IMR-90 (cell line): ENCODE data around the gene SNED1.
A peak's percentile ranks its signal among the peaks of the same experiment; 100 is the strongest.

Experiments
- CTCF ChIP-seq: conservative IDR thresholded peaks from 2 replicates; pipeline ENCODE4 v1.5.1; 2012; ENCODE audit warnings: mild to moderate bottlenecking, low read depth, low read length, improper control_type of control experiment
- SMC3 ChIP-seq: fragments of 150-350 bp; IDR thresholded peaks from 2 replicates; pipeline ENCODE4 v1.6.1; 2016; ENCODE audit warnings: low read depth, mild to moderate bottlenecking, antibody characterized with exemption, low read length, moderate library complexity

DNA sequence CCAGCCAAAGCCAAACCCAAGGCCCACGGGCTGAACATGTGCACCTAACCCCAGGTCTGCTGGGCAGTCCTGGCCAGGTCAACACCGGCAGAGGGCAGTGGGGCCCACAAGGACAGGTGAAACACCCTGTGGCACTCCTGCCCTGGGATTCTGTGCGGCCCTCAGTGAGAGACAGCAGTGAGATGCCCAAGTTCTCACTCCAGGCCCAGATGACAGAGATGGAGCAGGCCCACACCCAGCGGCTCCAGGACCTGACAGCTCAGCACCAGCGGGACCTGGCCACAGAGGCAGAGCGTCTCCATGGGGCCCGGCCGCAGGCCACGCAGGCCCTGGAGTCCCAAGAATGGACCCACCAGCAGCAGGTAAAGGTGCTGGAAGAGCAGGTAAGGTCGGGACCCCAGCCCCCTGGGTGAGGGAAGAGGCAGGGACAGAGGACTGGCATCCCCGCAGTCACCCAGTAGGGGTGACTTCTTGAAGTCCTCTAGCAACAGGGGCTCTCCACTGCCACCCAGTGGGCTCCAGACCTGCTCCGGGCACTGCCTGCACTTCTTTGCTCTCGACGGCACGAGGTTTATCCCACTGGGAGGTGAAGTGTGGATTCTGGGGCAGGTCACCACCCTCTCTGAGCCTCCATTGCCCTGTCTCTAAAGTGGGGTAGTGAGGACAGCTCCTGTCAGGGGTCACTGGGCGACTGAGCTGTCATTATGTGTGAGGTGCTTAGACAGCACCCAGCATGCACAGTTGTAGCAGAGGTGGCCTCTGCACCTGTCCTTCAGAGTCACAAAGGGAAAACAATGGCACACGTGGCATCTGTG is 8.8 kb upstream of the SNED1 start:
- TF ChIP-seq CTCF = peak; percentile 44
- TF ChIP-seq SMC3 = no peak
